Measurements from ENCODE around the gene NLRC3.
"Not testable (repeated sequence)": the region's sequence is repeated elsewhere in the genome, so short reads cannot be mapped to it uniquely, and the experiment has no call there.

The NLRC3 gene

GRCh38 chr16:3610698-3611145 is 33.5 kb upstream of the NLRC3 start:
- peak overlapping the region; percentile 64; the same call in 1 of the 2 replicates for H3K27ac ChIP-seq (ENCODE audit: extremely low read depth, low read depth, low read length)
- POLR2A ChIA-PET, result no interaction called here
- CTCF ChIA-PET, result no interaction called here
- no peaks in the 10 kb centered on the region for H3K4me1 ChIP-seq (ENCODE audit: control insufficient read depth, insufficient read depth, low read length)
- peak overlapping the region; percentile 63 for H3K4me3 ChIP-seq (ENCODE audit: low read depth, low read length)
- H3K9me3 ChIP-seq (ENCODE audit: control insufficient read depth, insufficient read depth, low read depth, low read length), result no peaks in the 10 kb centered on the region
- TF ChIP-seq ZEB2 (tag by site-specific recombination; IDR thresholded peaks at IDR 0.05) (0 out of 2 replicates have a peak, but pooled peaks have one; percentile 13), PRDM1 (tag by site-specific recombination; IDR thresholded peaks at IDR 0.05) (peak; percentile 65), ZNF426 (tag by site-specific recombination; IDR thresholded peaks at IDR 0.05) (no peak), ZBTB17 (tag by site-specific recombination; IDR thresholded peaks at IDR 0.05) (peak; percentile 79; the same call in 1 of the 2 replicates), ZNF433 (tag by site-specific recombination; IDR thresholded peaks at IDR 0.05; ENCODE audit: low read depth) (no peak), SCRT2 (tag by site-specific recombination; IDR thresholded peaks at IDR 0.05) (peak; percentile 98), SCRT1 (tag by site-specific recombination; IDR thresholded peaks at IDR 0.05; ENCODE audit: borderline replicate concordance) (peak; percentile 93), KLF17 (tag by site-specific recombination; IDR thresholded peaks at IDR 0.05) (no peak), ZNF335 (tag by site-specific recombination; conservative IDR thresholded peaks at IDR 0.05) (peak; percentile 30)
- TF ChIP-seq, protein P1, sequence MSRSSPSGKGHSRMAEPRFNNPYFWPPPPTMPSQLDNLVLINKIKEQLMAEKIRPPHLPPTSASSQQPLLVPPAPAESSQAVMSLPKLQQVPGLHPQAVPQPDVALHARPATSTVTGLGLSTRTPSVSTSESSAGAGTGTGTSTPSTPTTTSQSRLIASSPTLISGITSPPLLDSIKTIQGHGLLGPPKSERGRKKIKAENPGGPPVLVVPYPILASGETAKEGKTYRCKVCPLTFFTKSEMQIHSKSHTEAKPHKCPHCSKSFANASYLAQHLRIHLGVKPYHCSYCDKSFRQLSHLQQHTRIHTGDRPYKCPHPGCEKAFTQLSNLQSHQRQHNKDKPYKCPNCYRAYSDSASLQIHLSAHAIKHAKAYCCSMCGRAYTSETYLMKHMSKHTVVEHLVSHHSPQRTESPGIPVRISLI (tag by site-specific recombination; IDR thresholded peaks at IDR 0.05), result no peak
- H3K36me3 ChIP-seq (ENCODE audit: control insufficient read depth in 2 of 2, insufficient read depth in 1 of 2, low read length in 2 of 2), result peaks cover 0 to 11% of the 10 kb centered on the region in 2 experiments; a peak in 1 of 3 replicates

- no peaks in the 10 kb centered on the region for H3K9me3 ChIP-seq (ENCODE audit: control insufficient read depth, insufficient read depth, low read depth, low read length)
- H3K4me1 ChIP-seq (ENCODE audit: control insufficient read depth, insufficient read depth, low read length), result no peaks in the 10 kb centered on the region
- no peak overlapping the region for H3K27ac ChIP-seq (ENCODE audit: extremely low read depth, low read depth, low read length)
- H3K36me3 ChIP-seq (ENCODE audit: control insufficient read depth in 2 of 2, insufficient read depth in 1 of 2, low read length in 2 of 2), result peaks cover 0 to 7% of the 10 kb centered on the region in 2 experiments; a peak in 2 of 3 replicates
- POLR2A ChIA-PET, result no interaction called here
- TF ChIP-seq ZNF473 (tag by site-specific recombination; IDR thresholded peaks at IDR 0.05) (no peak), PRDM1 (tag by site-specific recombination; IDR thresholded peaks at IDR 0.05) (0 out of 2 replicates have a peak, but pooled peaks have one; percentile 12), ZFP69B (tag by site-specific recombination; IDR thresholded peaks at IDR 0.05) (no peak), ZNF311 (tag by site-specific recombination; IDR thresholded peaks at IDR 0.05; ENCODE audit: borderline replicate concordance) (no peak), ZBTB20 (tag by site-specific recombination; IDR thresholded peaks at IDR 0.05) (no peak), ZNF112 (tag by site-specific recombination; IDR thresholded peaks at IDR 0.05) (no peak)
- no peak overlapping the region for H3K4me3 ChIP-seq (ENCODE audit: low read depth, low read length)
- CTCF ChIA-PET, result no interaction called here
Observed at GRCh38 chr16:3609895-3610697, 32.9 kb upstream of the NLRC3 start.

DNA sequence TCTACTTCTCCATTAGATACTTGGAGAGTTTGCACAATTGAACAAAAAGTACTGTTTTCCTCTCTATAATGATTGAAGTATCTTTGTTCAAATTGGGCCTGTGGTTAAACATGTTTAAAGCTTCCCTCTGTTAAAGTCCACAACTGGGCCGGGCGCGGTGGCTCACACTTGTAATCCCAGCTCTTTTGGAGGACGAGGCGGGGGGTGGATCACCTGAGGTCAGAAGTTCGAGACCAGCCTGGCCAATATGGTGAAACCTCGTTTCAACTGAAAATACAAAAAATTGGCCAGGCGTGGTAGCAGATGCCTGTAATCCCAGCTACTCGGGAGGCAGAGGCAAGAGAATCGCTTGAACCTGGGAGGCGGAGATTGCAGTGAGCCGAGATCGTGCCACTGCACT is 31.8 kb upstream of the NLRC3 start:
- CTCF ChIA-PET; H3K9me3 ChIP-seq (ENCODE audit: control insufficient read depth, insufficient read depth, low read depth, low read length); H3K27ac ChIP-seq (ENCODE audit: extremely low read depth, low read depth, low read length); H3K4me3 ChIP-seq (ENCODE audit: low read depth, low read length); POLR2A ChIA-PET; H3K4me1 ChIP-seq (ENCODE audit: control insufficient read depth, insufficient read depth, low read length): not testable (repeated sequence)
- peaks cover 0 to 11% of the 10 kb centered on the region in 2 experiments; a peak in 2 of 3 replicates for H3K36me3 ChIP-seq (ENCODE audit: control insufficient read depth in 2 of 2, insufficient read depth in 1 of 2, low read length in 2 of 2)

DNA sequence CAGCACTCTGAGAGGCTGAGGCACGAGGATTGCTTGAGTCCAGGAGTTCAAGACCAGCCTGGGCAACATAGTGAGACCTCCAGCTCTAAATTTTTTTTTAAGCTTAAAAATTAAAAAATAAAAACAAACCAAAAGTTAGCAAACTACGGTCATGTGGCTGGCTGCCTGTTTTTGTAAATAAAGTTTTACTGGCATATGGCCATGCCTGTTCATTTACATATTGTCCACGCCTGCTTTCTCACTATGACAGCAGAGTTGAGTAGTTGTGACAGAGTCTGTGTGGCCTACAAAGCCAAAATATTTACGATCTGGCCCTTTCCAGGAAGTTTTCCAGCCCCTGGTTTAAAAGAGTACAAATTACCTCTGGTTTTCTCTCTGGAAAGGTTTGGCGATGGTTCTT is 30.9 kb upstream of the NLRC3 start:
- ChIA-PET CTCF (no interaction called here), POLR2A (no interaction called here)
- H3K36me3 ChIP-seq (ENCODE audit: control insufficient read depth in 2 of 2, insufficient read depth in 1 of 2, low read length in 2 of 2), result peaks cover 0 to 20% of the 10 kb centered on the region in 2 experiments; a peak in 2 of 3 replicates

More for the DNA sequence above, 30.9 kb upstream of the NLRC3 start:
- TF ChIP-seq GFI1B (tag by site-specific recombination; IDR thresholded peaks at IDR 0.05) (no peak), ZNF175 (tag by site-specific recombination; IDR thresholded peaks at IDR 0.05) (no peak)
- Histone ChIP-seq H3K4me3 (ENCODE audit: low read depth, low read length) (no peak overlapping the region), H3K9me3 (ENCODE audit: control insufficient read depth, insufficient read depth, low read depth, low read length) (no peaks in the 10 kb centered on the region), H3K27ac (ENCODE audit: extremely low read depth, low read depth, low read length) (no peak overlapping the region), H3K4me1 (ENCODE audit: control insufficient read depth, insufficient read depth, low read length) (no peaks in the 10 kb centered on the region)
